ENCODE measurements around the gene SRSF10.

GRCh38 chr1:24027838-24028468, 47.8 kb upstream of the SRSF10 start:
- TF ChIP-seq, protein P1, sequence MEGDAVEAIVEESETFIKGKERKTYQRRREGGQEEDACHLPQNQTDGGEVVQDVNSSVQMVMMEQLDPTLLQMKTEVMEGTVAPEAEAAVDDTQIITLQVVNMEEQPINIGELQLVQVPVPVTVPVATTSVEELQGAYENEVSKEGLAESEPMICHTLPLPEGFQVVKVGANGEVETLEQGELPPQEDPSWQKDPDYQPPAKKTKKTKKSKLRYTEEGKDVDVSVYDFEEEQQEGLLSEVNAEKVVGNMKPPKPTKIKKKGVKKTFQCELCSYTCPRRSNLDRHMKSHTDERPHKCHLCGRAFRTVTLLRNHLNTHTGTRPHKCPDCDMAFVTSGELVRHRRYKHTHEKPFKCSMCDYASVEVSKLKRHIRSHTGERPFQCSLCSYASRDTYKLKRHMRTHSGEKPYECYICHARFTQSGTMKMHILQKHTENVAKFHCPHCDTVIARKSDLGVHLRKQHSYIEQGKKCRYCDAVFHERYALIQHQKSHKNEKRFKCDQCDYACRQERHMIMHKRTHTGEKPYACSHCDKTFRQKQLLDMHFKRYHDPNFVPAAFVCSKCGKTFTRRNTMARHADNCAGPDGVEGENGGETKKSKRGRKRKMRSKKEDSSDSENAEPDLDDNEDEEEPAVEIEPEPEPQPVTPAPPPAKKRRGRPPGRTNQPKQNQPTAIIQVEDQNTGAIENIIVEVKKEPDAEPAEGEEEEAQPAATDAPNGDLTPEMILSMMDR (IDR thresholded peaks at IDR 0.05; ENCODE audit: low read depth, low read length) = peak; percentile 38
- TF ChIP-seq POLR2A (IDR thresholded peaks at IDR 0.05; ENCODE audit: extremely low read depth, insufficient read length) = no peak

Measured in NB4 (cell line).